NCI-H2196 treated with DMSO at 0.1 percent for 48 hours (cell line): ENCODE measurements around the gene NHLRC1.

Experiments used
- DNase-seq: peaks from one replicate; lab custom pipeline; 2025; ENCODE audit not compliant: unreplicated experiment; lab: John Stamatoyannopoulos, UW

NHLRC1 gene

DNA sequence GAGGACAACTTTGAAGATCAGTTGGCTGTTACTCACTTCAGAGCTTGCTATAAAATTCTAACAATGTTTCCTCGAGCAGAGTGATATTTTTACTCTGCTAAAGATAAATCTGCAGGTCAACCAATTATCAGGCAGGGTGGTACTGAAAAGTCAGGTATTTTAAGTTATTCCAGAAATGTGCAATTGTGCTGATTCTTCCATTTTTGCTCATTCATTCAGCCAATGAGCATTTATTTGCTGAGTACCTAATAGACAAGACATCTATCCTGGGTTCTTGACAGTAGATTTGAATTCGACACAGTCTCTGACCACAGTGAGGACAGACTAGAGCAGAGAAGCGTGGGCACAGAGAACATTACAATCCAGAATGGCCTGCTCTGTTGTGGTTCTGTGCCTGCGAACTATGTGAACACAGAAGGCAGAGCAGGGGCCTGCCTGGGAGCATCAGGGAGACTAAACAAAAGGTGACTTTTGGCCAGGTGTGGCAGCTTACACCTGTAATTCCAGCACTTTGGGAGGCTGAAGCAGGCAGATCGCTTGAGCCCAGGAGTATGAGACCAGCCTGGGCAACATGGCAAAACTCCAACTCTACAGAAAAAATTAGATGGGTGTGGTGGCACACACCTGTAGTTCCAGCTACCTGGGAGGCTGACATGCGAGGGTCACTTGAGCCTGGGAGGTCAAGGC, 17.6 kb upstream of the NHLRC1 start:
- no peak for DNase-seq

DNA sequence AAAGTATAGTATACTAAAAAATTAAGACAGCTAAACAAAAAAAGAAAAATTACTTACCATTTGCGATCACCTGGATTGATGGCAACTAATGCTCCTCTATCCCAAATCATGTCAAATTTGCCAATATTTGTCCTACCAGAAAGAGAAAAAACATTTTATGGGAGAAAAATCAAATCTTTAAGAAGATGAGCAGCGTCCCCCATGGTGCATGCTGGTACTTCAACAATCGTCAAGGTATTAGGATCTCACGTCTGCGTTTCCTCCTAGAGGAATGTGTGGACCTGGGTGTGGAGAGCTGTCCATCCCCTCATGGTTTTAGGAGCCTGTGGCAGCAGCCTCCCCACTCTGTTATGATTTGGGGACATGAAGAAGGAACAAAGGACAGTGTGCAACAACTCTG, 16.4 kb upstream of the NHLRC1 start:
- no peak for DNase-seq

DNA sequence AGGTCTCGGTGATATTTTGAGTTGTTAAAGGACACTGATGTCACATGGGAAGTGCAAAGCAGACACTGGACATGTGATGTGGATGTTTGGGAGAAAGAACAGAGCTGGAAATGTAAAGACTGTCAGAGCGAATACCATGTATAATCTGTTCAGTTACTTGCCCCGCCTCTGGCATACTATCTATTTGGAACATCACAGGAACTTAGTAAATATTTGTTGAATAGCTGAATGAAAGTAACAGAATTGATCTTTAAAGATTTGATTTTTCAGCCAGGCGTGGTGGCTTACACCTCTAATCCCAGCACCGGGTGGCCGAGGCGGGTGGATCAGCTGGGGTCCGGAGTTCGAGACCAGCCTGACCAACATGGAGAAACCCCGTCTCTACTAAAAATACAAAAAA, 13.8 kb upstream of the NHLRC1 start:
- DNase-seq, result no peak

DNA sequence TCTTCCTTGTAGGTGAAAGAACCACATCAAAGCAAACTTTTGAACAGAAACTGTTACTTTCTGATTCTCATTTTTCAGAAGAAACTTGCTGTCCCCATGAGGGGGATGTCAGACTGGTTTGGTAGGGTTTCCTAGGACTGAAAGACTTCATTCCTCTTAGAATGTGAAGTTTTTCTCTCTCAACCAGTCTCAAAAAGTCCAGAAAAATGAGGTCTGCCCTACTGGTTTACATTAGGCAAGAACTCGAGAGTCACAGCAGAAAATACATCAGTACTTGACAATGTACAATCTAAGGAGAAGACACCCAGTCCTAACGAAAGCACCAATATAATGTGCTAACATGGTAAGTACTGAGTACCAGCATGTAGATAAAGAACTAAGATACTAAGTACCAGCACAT, 12.7 kb upstream of the NHLRC1 start:
- no peak for DNase-seq

DNA sequence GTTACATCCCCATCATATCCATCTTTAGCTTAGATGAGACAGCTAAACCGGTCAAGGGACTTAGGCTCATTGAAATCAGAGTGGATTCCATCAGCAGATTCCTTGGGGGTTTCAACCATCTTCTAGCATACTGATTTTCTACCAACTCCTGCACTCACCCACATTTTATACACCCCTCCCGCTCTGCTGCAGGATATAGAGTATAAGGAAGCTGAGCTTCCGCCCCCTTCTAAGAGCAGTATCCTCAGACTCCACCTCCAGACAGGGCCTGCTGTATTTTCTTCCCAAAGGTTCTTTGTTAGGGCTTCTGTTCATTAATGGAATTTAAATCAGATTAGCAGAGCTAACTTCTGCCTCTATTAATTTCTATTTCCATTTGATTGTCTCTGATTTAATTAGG, 9.9 kb upstream of the NHLRC1 start:
- DNase-seq, result no peak

DNA sequence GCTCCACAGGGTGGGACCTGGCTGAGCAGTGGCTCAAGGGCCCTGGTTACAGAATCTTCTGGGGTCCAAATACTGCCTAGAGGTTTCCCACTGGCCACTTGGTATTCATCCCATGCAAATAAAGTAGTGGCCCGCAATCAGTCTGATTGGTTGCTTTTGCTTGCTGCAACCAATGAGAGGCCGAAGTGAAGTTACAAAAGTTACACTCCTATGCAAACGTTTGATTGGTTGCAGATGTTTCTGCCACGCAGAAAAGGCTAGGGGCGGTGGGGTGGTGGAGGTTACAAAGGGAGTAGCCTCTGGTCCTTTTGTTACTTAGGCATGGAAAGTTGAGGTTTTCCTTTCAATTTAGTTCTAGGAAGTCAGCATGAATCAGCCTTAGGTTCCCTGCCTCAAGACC, 3.6 kb upstream of the NHLRC1 start:
- no peak for DNase-seq

DNA sequence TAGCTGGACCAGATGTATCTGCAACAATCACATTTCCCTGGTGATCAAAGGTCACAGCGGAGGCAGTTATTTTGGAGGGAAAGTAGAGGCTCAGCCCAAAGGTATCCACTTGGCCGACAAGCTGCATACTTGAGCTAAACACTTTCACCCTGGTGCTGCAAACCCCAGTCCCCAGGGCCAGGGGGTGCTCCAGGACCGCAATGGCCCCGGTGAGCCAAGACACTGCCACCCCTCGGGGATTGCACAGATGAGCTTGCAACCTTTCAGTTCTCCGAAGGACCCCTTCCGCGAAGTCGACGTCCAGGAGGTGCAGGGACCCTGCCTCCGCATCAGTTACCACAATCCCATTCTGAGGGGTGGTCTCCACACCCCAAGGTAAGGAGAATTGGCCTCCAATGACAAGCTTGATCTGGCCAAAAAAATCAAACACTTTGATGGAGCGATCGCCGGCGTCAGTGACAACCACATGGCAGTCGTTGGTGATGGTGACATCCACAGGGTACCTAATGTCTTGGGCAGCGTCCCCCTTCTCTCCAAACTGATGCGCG, 823 bp downstream of the NHLRC1 start:
- DNase-seq, result no peak

DNA sequence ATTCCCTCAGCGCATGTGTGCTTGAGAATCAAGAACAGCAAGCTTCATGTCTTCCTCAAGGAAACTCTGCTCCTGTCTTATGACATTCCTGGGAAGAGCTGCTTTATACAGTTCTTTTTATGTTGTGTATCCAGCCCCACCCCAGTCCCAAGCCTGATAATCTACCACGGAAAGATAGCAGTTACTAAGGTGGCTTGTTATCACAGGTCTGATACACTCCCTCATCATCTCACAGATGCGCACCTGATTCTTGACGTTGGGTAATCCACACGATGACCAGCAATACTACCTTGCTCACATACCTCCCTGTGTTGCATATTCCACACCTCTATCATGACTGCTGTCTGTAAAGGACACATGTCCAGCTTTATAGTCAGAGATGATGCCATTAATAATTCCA, 3.2 kb downstream of the NHLRC1 start:
- no peak for DNase-seq

DNA sequence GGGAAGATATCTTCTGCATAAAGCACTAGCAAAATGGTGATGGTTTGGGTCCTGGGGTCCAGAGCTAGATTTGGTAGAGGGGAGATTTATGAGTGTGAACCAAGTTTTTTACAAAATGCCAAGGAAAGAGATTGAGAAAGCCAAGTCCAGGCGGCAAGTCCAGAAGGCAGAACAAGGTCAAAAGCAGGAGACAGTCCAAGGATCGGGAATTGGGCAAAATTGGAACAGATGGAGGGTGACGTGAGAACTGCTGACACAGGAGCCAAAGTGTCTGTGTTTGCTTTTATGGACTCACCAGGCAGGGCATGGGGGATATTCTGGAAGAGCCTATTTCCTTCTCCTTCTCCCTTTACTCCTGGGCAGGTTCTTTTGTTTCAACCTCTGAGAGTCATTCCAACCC, 4.1 kb downstream of the NHLRC1 start:
- no peak for DNase-seq

DNA sequence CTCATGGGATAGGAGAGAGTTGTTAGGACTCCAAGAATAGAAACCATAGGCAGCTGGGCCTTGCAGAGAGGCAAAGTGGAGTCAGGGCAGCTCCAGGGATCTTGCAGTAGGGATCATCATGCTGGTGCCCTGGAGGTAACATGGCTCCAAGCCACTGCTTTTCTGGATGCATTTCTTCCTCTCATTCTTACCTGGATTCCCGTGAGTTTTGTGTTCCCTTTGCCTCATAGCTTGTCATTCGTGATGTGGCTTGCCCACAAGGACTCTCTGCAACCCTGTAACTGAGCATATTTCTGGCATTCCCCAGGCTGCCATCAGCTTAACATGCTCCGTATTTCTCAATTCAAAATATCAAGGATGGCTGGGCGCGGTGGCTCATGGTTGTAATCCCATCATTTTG, 5.3 kb downstream of the NHLRC1 start:
- DNase-seq, result no peak

DNA sequence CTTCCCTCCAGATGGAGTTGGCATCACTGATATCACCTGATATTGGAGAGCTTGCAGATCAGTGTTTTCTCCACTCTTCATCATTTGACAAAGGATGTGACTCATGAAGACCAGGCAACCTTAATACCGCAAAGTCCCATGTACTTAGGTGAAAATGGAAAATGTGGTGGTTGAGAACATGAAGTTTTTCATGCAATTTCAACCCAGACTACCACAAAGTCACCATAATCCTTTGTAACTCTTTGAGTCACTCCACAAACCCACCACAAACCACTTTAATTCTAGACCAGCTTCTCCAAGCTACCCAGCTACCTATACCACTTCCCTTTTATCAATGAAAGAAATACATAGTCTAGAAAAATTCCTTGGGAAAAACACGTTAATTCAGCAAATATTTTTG, 7.1 kb downstream of the NHLRC1 start:
- no peak for DNase-seq

DNA sequence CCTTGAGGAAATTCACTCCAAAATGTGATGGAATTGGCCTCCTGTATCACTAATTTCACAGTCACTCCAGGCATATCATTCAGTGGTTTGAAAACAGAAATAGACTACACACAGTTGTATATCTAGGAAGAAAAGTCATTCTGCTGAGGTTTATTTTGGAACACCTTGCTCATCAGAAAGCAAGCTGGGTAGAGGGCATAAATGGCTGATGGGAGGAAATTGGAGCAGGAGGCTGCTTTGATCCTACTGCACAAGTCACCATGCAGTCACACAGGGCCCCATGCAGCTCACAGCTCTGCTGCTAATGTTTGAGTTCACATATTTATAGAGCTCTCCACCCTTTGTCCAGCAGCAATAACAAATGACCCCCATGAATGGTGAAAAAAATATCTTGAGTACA, 12.3 kb downstream of the NHLRC1 start:
- no peak for DNase-seq

DNA sequence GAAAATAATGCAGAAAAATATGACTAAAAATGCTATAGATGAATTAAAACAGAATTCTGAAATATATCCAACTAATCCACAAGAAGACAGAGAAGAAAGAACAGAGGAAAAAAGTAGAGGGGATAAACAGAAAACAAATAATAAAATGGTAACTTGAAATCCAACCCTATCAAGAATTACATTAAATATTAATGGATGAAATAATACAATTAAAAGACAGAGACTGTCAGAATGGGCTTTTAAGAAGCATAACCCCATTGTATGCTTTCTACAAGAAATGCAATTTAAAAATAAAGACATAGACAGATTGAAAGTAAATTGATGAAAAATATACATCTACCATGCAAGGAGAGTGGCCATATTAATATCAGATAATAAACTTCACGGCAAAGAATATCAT, 15.4 kb downstream of the NHLRC1 start:
- no peak for DNase-seq

DNA sequence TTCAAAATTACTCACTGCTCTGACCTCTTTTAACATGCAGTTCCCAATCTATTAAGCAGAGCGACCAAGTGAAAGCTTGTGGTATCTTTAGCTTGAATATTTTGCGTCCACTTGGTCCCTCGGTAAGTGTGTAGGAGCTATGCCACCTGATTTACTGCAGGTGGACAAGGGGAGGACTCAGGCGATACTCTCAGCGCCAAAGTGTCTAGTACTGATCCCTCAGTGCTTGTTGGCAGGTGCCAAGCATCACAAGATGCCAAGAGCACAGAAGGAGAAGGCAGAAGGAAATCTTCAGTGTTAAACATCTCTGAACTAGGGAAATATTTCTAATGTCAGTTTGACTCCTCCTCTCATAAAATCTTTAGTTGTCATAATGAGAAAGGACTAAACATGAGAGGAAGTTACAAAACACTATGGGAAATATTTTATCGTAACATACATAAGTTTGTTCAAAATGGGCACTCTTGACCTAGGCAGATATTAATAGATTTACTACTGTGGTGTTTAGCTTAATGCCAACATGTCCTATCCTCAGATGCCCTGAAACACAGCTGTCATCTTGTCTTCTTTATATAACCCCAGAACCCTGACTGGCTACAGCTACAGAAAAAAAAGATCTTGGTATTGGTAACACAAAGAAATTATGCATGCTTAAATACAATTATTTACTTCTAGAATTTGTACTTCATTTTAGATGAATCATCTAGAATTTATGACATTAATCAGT, 19.5 kb downstream of the NHLRC1 start:
- DNase-seq, result no peak

DNA sequence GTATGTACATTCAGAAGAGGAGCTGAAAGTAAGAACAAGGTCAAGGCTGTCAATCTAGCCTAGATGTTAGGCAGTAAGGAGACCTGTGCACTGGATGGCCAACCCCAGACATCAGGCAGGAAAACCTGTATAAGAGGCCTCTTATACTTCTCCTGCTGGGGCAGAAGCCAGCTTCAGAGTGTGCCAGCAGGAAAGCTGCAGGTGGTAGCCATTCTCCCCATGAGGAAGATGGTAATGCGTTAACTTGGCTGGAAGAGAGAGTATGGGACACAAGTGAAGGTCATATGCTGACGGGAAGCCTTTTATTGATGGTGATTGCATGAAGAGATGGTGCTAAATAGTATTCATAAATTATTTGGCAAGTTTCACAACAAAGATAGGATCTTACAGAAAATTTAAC, 20.6 kb downstream of the NHLRC1 start:
- no peak for DNase-seq

DNA sequence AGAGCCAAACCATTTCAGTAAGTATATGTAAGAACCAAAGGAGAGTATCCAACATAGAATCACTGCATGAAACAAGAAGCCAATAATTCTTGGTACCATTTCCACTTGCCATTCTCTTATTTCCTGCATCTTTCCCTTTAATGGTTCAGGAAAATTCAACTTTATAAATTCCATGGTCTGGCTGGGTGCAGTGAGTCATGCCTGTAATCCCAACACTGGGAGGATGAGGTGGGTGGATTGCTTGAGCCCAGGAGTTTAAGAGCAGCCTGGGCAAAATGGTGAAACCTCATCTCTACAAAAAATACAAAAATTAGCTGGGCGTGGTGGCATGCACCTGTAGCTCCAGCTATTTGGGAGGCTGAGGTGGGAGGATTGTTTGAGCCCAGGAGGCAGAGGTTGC, 21.2 kb downstream of the NHLRC1 start:
- no peak for DNase-seq

DNA sequence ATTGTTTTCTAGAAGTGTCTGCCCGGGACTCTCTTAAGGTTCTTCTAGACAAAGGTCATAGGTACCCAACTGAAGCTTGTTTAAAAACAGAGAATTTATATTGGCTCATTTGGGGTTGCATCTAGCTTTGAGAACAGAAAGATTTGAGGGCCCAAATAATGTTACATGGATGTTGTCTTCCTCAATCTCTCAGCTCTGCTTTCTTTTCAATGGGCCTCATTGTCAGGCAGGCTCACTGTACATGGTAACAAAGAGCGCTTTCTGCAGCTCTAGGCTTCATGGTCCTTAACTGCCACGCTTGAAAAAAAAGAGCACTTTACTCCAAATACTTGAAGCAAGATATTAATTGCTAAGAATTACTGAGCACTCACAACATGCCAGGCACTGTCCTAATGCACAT, 22.2 kb downstream of the NHLRC1 start:
- DNase-seq, result no peak

DNA sequence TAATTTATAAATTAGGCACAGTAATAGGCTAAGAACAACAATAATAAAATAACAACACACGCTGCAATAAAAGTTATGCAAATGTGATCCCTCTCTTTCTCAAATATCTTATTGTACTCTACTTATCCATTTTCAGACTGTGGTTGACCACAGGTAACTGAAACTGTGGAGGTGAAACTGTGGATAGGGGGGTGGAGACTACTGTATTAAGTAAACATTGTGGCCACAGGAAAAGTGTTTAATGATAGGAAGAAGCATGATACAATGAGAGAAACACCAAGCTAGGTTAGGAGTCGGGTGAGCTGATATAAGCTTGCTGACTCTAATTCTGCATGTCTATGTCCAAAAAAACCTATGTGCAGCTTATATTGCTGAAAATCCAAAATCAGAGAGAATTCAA, 23.0 kb downstream of the NHLRC1 start:
- no peak for DNase-seq

DNA sequence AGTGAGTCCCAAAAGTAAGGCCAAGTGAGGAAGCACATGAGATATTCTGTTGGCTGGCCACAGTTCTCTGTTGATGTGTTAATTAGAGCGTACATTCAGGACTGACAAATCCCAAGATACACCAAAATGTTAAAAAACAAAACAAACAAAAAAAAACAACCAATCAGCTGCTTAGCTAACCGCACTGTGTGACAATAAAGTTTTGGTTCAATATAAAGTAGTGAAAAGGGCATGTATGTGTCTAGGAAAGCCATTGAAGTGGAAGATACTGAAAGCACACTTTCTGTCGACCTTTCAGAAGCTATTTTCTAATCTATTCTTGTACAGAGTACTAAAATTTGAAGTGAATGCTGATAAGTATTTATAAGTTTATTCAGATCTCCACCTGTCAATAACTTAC, 26.1 kb downstream of the NHLRC1 start:
- DNase-seq, result no peak

DNA sequence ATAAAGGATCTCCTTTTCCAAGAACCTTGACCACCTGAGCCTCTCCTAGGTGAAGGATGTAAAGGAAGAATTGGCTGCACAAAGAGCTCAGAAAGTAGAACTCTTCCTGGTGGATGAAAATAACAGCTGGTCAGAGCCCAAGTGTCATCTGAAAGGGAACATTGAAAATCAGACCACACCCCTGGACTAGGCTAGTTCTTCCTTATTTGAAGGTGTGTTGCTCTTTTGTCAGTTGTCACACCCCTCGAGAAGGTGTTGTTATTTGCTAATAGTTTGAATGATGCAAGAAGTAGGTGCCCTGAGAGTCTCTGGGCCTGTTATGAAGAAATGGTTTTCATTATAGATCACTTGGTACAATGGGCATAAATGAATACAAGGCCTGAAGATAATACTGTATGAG, 31.1 kb downstream of the NHLRC1 start:
- DNase-seq, result no peak

DNA sequence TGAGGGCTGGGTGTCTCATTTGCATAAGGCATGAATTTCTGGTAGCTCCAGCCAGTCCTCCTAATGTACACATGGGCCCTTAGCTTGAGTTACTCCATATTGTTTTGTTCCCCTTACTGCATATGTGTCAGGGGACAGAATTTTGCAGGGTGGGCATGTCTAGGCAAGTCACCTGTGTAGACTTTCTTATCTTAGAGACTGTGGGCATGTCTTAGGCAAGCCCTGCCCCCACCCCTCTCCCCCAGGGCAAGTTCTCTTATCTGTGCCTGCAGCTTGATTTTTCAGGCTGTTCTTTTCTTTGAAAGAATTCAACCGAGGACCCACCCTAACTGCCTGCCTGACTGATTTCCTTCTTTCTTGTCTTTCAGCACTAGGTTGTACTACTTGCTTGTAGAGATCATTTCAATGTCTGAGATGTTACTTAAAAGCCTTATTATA, 32.1 kb downstream of the NHLRC1 start:
- DNase-seq, result no peak

DNA sequence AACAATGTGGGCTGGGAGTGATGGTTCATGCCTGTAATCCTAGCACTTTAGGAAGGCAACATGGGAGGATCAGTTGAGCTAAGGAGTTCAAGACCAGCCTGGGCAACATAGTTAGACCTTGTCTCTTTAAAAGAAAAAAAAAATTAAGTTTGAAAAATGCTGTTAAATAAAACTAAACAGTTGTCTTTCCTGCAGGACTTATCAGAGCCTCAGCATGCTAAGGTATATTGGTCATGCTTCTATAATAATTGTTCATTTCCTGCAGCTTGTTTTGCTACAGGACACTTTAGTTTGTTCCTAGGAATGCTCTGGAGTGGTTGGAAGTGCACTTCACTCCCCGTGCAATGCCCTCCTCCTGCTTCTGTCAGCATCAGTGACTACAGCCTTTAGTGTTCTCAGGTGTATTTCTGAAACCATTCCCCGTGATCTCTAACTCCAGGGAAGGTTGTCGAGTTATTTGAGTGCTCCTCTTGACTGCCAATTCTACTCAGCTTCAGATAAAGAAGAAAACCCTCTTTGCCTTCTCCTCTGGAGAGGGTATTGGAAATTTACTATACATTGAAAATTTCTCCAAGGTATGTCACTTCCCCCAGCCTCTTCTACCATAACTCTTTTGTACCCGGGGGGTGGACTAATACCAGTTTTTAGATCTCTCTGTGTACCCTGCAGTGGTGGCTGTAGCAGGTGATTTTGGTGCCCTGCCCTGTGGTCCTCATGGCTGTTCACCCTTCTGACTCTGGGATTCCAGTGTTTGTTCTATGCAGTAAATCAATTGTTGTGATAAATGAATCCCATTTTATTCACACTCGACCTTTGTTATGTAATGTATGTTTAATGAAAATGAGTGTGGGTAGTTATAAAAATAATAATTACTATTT, 33.8 kb downstream of the NHLRC1 start:
- no peak for DNase-seq
